HG03520 (cell line): ENCODE results near the gene FOXM1.
A peak's percentile ranks its signal among the peaks of the same experiment; 100 is the strongest.

ENCODE experiments used
- ATAC-seq: cut with Tn5 transposase; IDR thresholded peaks from one replicate; pipeline ENCODE4 v1.9.1; 2021; ENCODE audit warnings: mild to moderate bottlenecking, moderate library complexity; ENCODE audit not compliant: unreplicated experiment

Gene FOXM1, protein sequence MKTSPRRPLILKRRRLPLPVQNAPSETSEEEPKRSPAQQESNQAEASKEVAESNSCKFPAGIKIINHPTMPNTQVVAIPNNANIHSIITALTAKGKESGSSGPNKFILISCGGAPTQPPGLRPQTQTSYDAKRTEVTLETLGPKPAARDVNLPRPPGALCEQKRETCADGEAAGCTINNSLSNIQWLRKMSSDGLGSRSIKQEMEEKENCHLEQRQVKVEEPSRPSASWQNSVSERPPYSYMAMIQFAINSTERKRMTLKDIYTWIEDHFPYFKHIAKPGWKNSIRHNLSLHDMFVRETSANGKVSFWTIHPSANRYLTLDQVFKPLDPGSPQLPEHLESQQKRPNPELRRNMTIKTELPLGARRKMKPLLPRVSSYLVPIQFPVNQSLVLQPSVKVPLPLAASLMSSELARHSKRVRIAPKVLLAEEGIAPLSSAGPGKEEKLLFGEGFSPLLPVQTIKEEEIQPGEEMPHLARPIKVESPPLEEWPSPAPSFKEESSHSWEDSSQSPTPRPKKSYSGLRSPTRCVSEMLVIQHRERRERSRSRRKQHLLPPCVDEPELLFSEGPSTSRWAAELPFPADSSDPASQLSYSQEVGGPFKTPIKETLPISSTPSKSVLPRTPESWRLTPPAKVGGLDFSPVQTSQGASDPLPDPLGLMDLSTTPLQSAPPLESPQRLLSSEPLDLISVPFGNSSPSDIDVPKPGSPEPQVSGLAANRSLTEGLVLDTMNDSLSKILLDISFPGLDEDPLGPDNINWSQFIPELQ

DNA sequence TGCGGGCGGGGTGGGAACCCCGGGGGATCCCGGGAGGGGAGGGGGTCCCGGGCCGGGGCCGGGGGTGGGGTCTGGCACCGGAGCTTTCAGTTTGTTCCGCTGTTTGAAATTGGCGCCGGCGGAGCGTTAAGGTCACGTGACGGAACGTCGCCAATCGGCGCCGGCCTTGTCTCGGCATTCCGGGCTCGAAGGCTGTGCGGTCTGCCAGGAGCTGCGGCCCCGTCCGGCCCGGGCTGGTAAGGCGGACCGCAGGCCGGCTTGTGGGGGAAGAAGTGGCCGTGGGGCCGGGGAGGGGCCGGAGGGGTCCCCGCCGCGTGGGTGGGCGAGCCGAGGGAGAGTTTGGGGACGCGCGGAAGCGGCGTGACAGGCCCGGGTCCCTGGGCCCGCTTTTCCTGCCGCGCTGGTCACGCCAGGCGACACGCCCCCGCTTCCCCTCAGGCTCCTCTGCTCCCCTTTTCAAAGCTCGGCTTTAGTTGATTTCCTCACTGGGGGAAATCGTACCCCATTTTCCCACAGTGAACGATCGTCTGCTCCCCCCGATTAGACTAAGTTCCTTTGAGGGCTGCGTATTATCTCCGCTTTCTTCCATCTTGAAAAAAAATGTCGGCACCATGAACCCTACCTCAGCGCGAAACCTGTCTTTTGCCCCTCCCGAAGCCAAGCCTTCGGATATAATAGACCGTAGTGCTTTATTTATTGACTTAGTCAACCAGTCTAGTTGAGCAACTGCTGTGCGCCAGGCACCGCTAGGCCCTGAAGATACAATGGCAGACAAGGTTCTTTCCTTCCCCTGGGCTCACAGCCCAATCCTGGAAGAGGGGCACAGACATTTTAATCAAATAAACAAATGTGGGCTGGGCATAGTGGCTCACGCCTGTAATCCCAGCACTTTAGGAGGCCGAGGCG, at the start of gene FOXM1, which contains the start of gene RHNO1:
FOXM1 (minus strand) TSS at position 128 of the 906 bp plus-strand sequence. CDS start 2,696 bp downstream, outside the sequence.
RHNO1 (plus strand) TSS at position 177 of the 906 bp plus-strand sequence. CDS start 8,144 bp downstream, outside the sequence.
- peak; percentile 73 for ATAC-seq

GRCh38 chr12:2925322-2925995, 48.5 kb upstream of the FOXM1 start:
- no peak for ATAC-seq

DNA sequence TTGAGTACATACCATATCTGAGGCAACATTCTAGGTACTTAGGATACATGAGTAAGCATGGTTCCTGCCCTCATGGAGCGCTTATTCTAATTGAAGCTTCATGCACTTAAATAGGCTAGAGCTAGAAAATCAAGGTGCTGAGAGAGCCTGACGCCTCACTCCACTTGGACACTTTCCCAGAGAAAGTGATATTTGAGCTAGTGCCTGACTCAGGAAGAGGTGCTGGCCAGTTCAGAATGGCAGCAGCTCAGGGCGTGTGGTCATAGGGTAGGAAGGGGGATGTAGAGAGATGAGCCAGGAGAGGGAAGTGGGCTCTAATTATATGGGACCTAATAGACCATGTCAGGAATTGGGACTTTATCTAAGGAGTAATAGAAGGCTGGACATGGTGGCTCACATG, 47.0 kb upstream of the FOXM1 start:
- no peak for ATAC-seq

GRCh38 chr12:2923057-2923456, 46.1 kb upstream of the FOXM1 start:
- no peak for ATAC-seq

DNA sequence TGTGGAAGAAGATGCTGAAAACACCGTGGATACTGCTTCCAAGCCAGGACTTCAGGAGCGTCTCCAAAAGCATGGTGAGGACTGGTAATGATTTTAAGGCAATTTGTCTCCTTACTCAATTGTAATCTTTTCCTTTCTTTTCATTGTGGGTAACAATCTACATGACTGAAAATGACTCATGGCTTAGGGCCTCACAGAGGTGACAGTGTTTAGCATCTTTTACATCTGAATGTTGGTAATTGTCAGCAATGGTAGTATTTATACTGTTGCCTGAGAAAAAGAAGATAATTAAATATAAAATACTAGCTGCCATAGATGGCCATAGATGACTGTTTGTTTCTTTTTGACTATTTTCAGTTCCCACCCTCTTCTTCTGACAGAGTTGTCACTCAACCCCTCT, 45.4 kb upstream of the FOXM1 start:
- ATAC-seq: no peak

DNA sequence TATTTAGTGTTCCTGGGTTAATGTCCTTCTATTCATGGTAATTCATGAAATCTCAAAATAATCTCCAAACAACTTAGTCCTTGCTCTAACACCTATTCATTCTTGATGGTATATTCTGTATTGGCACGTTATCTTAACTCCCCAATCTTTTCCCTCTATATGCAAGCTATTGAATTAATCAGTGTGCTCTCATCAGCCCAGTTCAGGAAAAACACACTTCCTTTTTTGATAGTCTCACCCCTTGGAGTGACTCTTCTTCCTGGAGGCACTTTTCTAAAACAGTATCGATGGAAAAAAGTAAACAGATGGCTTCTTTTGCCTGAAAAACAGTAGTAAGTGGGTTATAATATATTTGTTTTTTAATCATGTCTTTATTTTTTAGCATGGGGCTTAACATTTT, 42.3 kb upstream of the FOXM1 start:
- no peak for ATAC-seq

DNA sequence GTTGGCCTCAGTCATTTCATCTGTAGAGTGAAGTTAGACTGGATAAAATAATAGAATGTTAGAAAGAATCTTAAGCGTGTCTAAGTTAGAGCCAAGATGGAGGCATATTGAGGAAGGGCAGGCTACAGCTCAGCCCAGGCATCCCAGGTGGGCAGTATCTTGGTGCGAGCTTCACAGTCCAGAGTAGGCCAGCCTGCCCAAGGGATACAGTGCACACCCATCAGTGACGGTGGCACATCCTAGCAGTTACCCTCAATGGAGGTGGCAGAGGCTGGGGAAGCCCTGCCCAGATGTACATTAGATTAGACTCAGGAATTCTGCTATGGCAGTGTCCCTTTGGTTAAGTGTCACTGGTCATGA, 35.2 kb upstream of the FOXM1 start:
- no peak for ATAC-seq

GRCh38 chr12:2904260-2904659, 27.3 kb upstream of the FOXM1 start:
- ATAC-seq: no peak

DNA sequence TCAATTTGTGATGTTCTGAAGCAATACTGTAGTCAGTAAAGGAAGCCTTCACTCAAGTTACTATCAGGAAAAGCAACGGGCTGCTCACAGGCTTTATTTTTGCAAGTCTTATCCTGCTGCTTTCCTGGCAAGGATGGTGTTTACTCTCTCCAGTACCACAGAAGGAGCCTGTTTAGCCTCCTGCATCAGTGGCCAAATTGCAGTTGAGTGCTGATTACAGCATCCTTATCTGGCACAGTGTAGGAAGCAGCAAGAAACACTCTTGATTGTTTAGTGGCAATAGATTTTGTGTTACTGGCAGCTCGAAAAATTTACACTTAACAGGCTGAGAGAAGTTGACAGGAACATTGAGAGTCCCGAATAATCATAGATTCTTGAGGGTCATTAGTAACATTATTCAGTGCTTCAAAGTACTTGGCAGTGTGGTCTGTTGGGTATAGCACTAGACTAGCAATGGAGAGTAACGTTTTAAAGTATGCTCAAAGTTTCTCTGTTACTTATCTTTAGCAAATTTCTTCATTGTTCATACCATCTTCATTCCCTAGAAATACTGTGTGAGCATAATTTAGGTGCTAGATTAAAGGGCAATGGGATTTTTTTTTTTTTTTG, 25.4 kb upstream of the FOXM1 start:
- ATAC-seq: no peak

DNA sequence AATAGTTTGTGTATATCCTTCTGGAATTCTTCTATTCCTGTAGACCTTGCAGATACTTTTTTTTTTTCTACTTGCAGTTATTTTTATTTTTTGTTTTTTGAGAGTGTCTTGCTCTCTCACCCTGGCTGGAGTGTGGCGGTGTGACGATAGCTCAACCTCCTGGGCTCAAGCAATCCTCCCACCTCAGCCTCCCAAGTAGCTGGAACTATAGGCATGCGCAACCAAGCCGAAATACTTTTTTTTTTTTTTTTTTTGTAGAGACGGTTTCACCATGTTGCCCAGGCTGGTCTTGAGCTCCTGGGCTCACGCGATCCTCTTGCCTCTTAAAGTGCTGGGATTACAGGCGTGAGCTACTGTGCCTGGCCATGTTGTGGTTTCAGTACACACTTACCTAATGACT, 23.7 kb upstream of the FOXM1 start:
- no peak for ATAC-seq

- ATAC-seq: no peak
Measured at GRCh38 chr12:2897418-2897817, 20.4 kb upstream of the FOXM1 start.

- no peak for ATAC-seq
Measured at GRCh38 chr12:2895511-2895910, 18.5 kb upstream of the FOXM1 start.

DNA sequence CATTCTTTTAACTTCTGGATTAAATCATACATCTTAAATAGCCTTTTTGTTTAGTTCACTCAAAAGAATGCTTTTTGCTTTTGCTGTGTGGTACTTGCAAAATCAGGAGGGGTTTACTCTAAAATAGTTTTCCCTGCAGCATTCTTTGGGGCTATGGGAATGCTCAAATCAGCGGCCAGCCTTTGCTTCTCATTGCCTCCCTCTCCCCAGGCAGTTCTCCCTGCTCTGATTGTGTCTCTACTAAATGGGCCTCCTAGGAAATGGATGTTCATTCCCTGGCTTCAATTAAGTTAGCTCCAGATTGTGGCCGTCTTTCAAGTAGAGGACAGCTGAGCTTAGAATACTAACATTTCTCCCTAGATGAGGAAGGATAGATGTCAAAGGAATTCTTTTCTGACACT, 18.1 kb upstream of the FOXM1 start:
- ATAC-seq: no peak

GRCh38 chr12:2893007-2893406, 16.0 kb upstream of the FOXM1 start:
- no peak for ATAC-seq

DNA sequence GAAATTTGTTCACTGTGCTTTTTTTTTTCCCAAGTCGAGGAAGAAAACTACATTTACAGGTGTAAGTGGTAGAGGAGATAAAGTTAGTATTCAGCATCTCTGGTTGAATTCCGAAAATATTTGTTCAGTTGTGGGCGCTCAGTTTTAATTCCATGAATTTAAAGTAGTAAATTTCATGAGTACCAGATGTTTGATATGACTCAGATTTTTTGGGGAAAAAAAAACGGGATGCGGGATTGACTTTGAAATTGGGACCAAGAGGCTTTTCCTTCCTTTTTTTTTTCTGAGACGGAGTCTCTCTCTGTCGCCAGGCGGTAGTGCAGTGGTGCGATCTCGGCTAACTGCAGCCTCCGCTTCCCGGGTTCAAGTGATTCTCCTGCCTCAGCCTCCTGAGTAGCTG, 15.3 kb upstream of the FOXM1 start:
- no peak for ATAC-seq

DNA sequence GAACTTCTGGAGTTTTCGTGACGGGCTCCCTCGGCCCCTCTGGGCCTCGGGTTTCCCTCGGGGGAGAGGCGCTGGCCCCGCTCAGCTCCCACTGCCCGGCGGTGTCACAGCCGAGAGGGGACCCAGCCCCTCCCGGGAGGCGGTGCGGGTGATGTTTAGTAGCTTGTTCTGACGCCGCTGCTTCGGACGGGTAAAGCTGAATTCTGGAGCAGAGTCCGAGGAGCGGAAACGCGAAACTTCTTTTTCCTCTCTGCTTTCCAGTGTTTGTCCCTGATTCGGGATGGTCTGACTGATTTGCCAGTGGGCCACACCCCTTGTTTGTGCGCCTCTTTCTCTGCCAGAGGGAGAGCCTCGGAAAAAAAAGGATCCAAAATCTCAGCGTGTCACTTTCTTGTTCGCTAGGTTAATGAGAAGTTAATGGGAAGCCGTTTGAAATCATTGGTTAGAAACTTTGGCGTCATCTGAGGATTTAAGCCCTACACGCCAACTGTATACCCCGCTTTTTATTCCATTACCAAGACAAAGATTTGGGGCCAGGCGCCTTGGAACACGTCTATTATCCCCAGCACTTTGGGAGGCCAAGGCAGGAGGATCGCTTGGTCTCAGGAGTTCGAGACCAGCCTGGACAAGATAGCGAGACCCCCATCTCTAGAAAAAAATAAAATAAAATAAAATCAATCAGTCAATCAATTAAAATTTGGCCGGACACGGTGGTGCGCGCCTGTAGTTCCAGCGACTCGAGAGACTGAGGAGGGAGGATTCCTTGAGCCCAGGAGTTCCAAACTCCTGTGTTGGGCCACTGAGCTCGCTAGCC, 14.5 kb upstream of the FOXM1 start:
- peak; percentile 9 for ATAC-seq

GRCh38 chr12:2890388-2891239, 13.6 kb upstream of the FOXM1 start, which contains the start of gene TULP3:
TSS of gene TULP3 (plus strand) at chr12:2890891. CDS start at chr12:2890948, 57 bp downstream.
- ATAC-seq: peak; percentile 98

GRCh38 chr12:2890001-2890387, 13.0 kb upstream of the FOXM1 start:
- ATAC-seq: no peak
